GM18499 (cell line): ENCODE results near the gene L3HYPDH.
"Not testable (repeated sequence)": the region's sequence is repeated elsewhere in the genome, so short reads cannot be mapped to it uniquely, and the experiment has no call there.

Experiments used
- ATAC-seq: cut with Tn5 transposase; IDR thresholded peaks from one replicate; pipeline ENCODE4 v1.9.1; 2021; ENCODE audit warnings: moderate number of reproducible peaks; ENCODE audit not compliant: insufficient read depth, unreplicated experiment

L3HYPDH gene

GRCh38 chr14:59480166-59480565 lies 4.0 kb downstream of the L3HYPDH start:
- ATAC-seq: no peak

DNA sequence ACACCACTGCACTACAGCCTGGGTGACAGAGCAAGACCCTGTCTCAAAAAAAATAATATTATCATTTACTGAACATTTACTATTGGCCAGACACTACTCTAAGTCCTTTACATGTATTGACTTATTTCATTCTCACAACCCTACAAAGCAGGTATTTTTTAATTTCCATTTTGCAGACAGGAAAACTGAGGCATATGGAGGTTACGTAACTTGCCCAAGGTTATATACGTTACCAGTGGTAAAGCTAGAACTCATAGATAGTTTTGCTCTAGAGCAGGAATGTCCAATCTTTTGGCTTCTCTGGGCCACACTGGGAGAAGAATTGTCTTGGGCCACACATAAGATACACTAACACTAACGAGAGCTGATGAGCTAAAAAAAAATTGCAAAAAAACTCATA lies 5.7 kb downstream of the L3HYPDH start:
- no peak for ATAC-seq

DNA sequence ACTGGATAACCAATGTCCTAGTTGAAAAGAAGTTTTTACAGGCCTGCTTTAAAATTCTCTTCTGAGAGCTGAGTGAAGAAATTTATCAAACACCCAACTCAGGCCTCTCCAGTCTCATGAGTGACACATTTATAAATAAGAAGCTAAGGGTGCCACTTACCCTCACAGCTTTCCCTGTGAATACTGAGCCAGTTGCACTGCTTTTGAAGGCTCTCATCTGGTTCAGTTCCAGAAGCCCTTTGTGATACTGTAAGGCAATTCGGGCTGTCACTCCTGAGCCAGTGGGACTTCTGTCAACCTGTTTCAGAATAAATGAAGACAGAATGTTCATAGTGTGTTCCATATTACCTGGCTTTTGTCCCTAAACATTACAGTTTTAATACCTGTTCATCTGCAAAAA lies 8.5 kb downstream of the L3HYPDH start:
- ATAC-seq: no peak

- no peak for ATAC-seq
These were observed 10.0 kb downstream of the L3HYPDH start for GRCh38 chr14:59474172-59474571.

DNA sequence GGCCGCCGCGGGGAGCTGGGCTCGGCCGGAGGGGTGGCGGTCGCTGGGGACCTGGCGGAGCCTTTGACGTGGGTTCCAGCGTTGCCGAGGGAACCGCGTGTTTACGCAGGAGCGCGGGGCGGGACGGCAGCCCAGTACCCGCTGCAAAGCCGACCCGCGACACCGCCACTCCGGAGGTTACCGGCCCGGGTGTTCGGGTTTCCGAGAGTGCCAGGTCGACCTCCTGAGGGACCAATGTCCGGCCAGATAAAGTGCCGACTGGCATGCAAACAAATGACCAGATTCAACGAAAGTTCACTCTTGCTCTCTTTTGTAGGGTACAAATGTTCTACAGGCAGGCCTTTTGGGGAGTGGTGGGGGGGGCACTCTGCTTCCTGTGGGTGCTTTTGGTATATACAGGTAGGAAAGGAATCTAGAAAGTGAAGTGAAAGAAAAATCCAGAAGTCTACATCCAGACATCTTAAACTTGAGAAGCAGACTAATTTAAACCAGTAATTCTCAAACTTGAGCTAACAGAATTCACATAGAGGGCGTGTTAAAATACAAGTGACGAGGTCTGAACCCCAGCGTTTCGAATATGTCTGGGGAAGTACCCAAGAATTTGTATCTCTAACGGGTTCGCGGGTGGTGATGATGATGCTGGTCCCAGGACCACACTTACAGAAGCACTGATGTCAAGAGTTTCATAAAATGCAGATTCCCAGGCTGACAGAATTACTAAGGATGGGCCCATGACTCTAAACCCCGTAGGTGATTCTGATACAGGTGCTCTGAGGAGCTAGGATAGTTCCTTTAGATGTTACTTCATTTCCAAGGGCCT lies 18.7 kb downstream of the L3HYPDH start, which contains the start of gene GPR135:
Gene GPR135 (minus strand): TSS at position 65 of the 820 bp plus-strand sequence. CDS start 154 bp downstream, outside the sequence.
- ATAC-seq: no peak

GRCh38 chr14:59464486-59465315 lies 19.5 kb downstream of the L3HYPDH start:
- no peak for ATAC-seq

- ATAC-seq: no peak
These were observed 20.3 kb downstream of the L3HYPDH start for GRCh38 chr14:59463787-59464485.

DNA sequence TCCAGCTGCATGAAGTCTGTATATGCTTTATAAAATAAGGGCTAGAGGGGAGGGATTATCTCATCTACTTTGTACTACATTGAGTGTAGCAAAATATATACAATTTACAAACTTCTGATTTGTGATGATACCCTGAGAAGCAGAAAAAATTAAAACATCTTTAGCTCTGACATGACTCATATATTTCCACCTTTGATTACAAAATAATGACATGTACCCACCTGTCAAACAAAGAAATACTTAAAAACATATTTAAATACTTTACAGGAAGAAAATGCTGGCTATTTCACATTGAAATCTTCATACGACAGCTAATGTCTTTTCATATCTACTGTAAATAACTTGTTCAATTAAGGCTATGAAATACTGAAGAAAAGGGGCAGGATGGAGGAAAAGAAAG lies 22.3 kb downstream of the L3HYPDH start:
- no peak for ATAC-seq

DNA sequence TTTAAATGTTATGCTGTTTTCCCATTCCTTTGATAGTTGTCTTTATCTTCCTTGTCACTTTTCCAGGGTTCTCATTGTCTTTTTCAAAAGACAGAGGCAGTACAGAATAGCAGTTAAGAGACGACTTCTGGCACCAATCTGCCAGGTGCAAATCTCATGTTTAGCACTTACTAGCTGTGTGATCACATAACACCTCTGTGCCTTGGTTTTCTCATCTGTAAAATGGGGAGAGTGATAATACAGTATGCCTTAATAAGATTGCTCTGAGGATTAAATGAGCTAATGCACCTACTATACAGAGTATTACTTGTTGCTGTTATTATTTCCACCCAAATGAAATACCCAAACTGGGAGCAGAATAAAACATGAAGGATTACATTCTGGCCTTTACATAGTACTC lies 23.8 kb downstream of the L3HYPDH start:
- no peak for ATAC-seq

- ATAC-seq: no peak
These were observed 25.7 kb downstream of the L3HYPDH start for GRCh38 chr14:59458486-59458885.

DNA sequence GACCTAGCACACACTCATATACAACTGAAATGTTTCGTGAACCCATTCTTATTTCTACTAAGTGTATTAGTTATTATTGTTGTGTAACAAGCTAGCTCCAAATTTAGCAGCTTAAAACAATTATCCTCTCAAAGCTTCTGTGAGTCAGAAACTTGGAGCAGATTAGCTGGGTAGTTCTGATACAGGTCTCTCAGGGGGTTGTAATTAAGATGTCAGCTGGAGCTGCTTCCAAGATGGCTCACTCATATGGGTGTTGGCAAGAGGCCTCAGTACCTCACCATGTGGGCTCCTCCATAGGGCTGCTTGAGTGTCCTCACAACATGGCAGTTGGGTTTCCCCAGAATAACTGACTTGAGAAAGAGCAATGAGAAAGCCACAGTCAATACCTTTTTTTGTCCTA lies 28.8 kb downstream of the L3HYPDH start:
- no peak for ATAC-seq

GRCh38 chr14:59454139-59454538 lies 30.1 kb downstream of the L3HYPDH start:
- ATAC-seq: no peak

GRCh38 chr14:59451849-59452248 lies 32.4 kb downstream of the L3HYPDH start:
- no peak for ATAC-seq

GRCh38 chr14:59450716-59451115 lies 33.5 kb downstream of the L3HYPDH start:
- no peak for ATAC-seq

- not testable (repeated sequence) for ATAC-seq
These were observed 35.5 kb downstream of the L3HYPDH start for GRCh38 chr14:59448673-59449072.

GRCh38 chr14:59439256-59439965 lies 44.8 kb downstream of the L3HYPDH start:
- no peak for ATAC-seq

DNA sequence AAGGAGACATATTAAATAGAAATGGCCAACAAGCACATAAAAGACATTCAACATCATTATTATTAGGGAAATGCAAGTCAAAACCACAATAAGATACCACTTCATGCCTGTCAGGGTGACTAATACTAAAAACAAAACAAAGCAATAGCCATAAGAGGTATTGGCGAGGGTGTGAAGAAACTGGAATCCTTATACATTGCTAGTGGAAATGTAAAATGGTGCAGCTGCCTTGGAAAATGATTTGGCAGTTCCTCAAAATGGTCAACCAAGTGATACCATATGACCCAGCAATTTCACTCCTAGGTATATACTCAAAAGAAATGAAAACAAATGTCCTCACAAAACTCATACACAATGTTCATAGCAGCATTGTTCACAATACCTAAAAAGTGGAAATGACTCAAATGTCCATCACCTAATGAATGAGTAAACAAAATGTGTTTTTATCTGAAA lies 46.0 kb downstream of the L3HYPDH start:
- ATAC-seq: no peak

DNA sequence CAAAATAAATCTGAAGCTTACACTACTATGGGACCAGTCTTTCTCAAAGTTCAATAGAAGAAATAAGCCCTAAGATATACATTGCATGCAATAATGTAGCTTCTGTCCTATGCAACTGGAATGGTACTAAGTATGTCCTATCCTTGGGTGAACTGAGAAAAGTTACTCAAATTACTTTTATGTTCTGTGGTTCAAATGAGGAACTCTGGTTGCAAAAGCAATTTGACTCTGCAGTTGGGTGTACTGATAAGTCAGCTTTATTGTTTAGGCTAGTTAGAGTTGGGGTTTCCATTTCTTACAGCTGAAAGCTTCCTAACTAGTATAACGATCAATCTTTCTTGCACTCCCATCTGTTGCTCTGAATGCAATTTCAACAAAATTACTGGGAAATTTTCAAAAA lies 48.2 kb downstream of the L3HYPDH start:
- ATAC-seq: no peak

DNA sequence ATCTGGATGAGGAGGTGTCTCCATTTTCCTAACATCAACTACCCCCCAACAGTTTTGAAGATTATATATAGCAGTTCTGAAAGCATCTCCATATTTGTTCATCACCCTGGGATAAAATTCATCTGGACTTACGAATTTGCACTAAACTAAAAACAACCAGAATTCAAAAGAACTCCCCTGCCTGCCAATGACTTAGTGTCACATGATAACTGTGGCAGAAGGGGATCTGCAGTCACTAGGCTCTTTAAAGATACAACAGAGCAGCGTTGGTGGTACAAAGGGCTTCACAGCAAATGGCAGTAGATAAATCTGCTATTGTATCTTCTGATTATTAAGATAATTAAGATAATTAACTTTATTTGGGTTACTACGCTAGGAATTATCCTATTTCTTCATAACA lies 49.1 kb downstream of the L3HYPDH start:
- no peak for ATAC-seq

- ATAC-seq: no peak
These were observed 54.4 kb downstream of the L3HYPDH start for GRCh38 chr14:59429790-59430189.
